ENCODE measurements around the gene KLK3.

The KLK3 gene

GRCh38 chr19:50830266-50831025 lies 24.3 kb upstream of the KLK3 start:
- no peak for DNase-seq (ENCODE audit: low read depth in 2 of 2, low spot score in 1 of 2)

DNA sequence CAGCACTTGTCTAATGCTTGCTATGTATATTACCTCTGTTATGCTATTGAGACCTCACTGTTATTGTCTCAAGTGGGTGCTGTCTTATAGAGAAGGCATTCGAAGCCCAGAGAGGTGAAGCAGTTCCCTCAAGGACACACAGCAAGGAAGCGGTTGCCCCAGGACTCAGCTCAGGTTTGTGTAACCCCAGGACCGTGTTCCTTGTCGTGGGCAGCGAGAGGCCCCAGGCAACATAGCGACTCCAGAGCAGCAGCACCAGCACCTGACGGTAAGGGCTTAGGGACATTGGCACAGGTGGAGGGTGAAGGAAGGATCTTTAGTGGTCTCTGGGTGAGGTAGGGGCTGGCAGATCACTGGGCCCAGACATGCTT lies 23.7 kb upstream of the KLK3 start:
- DNase-seq (ENCODE audit: low read depth in 2 of 2, low spot score in 1 of 2) = no peak

DNA sequence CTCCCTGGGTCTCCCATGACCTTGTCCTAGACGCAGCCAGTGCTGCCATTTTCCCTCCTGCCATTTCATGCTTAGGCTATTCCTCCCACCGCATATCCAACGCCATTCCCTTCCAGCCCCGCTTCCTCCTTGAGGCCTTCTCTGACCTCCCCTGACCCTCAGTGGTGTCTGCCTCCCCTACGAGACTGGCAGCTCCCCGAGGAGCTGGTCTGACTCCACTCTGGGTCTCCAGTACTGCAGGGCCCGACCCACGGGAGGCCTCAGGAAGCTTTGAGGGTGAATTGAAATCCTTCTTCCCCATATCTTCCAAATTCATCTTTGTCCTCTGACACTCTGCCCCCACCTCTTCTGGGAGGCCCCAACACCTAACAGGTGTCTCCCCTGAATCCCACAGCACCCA lies 22.0 kb upstream of the KLK3 start:
- DNase-seq (ENCODE audit: low read depth in 2 of 2, low spot score in 1 of 2) = no peak

DNA sequence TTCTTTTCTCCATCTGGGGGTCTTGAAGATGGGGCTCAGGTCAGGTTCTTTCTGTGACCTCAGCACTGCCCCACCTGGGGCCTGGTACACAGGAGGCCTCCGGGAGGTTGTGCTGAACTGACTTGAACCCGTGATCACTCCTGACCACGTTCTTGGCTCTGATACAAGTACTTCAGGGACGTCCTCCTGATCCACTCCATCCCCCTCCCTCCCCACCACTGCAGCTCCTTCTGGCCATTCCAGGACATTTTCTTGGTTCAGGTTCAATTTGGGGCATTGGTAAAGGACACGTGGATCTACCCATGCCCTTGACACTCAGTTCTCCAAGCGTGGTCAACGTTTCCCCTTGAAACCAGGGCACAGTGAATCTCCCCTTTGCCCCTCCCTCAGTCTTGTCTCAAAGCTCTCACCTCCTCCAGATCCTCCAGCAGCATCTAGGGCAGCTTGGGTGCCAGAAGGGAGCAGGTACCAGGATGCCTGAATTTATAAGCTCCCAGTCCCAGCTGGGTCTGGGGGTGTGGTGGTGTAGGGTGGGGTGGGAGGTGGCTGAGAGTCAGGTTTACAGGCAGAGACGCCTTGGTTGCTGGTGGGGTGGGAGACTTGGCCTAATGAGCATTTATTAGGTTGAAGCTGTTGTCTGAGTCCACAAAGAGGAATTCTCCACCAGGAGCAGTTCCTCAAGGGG lies 21.5 kb upstream of the KLK3 start, which contains the start of gene KLK15:
Gene KLK15 (minus strand): TSS at position 458 of the 685 bp plus-strand sequence. CDS start 2,082 bp downstream, outside the sequence.
- DNase-seq (ENCODE audit: low read depth in 2 of 2, low spot score in 1 of 2) = no peak

- DNase-seq (ENCODE audit: low read depth in 2 of 2, low spot score in 1 of 2) = no peak
Measured at GRCh38 chr19:50833802-50834167, 20.9 kb upstream of the KLK3 start.

- DNase-seq (ENCODE audit: low read depth in 2 of 2, low spot score in 1 of 2) = no peak
Measured at GRCh38 chr19:50835103-50835784, 19.5 kb upstream of the KLK3 start.

DNA sequence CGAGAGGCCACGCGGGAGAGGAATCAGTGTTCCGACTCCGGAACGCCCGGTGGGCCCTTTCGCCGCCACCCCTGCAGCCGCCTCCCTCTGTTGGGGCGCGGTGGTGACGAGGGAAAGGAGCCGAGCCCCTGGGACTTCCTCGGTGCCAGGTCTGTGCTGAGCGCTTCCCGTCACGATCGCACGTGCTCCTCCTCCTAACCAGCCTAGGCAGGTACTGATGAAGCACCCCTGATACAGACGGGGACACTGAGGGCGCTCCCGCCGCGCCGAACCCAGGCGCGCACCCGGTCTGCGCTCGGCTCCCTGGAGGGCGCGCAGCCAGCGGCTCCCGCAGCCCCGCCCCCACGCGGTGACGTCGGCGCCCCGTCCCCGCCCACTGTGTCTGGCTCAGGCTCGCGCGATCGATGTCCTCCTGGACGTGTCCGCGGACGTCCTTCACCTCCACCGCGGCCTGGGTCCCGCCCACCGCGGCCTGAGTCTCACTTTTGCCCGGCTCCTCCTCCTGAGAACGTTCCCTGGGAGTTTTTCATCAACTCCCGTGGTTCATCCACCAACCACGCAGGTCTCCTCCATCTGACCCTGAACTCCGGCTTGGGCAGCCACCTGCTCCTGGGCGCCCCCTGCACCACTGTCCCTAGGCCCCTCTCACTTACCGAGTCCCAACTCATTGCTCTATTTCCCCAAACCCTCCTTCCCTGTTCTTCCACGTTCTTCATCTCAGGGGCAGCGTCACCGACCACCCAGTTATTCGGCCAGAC lies 18.8 kb upstream of the KLK3 start:
- DNase-seq (ENCODE audit: low read depth in 2 of 2, low spot score in 1 of 2) = peak in 1 of 2 donors; percentile 26

DNA sequence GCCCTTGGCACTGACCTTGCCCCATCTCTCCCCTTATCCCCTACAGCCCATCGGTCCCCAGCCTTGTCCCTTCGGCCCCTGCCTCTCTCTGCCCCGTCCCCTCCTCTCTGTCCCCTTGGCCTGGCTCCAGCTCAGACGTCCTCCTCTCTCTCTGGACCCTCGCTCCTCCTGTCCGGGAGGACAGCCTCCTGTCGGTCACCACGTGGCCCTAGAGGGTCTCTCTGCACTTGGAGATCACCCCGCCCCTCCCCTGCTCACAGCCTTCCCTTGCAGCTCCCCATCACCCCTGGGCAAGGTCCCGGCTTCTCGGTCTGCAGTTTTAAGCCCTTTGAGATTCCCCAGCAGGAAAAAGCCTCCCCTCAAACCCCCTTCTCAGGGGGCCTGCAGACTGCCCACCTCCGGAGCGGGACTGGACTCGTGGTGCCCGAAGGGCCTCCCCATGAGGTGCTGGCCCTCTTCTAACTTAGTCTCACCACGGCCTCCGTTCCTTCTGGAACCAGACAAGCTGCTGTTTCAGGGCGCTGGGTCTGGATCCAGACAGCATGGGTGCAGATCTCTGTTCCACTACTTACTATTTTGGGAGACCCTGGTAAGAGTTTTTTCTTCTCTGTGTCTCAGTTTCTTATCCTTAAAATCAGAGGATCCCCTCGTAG lies 18.0 kb upstream of the KLK3 start:
- DNase-seq (ENCODE audit: low read depth in 2 of 2, low spot score in 1 of 2) = no peak

GRCh38 chr19:50837300-50837699 lies 17.4 kb upstream of the KLK3 start:
- no peak for DNase-seq (ENCODE audit: low read depth in 2 of 2, low spot score in 1 of 2)

DNA sequence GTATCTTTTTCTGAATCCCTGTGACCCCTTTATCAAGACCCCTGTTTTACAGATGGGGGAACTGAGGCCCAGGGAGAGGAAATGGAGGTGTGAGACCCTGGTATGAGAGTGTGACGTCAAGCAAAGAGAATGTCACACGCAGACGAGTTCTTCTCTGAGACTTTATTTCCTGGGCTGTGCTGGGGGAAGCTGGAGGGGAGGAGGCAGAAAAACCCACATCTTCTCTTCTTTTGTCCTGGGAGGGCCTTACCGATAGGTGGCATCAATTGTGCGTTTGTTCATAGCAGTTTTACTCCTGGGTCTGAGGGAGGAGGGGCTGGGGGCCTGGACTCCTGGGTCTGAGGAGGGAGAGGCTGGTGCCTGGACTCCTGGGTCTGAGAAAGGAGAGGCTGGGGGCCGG lies 16.5 kb upstream of the KLK3 start:
- DNase-seq (ENCODE audit: low read depth in 2 of 2, low spot score in 1 of 2) = no peak

- DNase-seq (ENCODE audit: low read depth in 2 of 2, low spot score in 1 of 2) = no peak
Measured at GRCh38 chr19:50839712-50840655, 14.7 kb upstream of the KLK3 start.

- DNase-seq (ENCODE audit: low read depth in 2 of 2, low spot score in 1 of 2) = no peak
Measured at GRCh38 chr19:50842130-50842529, 12.6 kb upstream of the KLK3 start.

DNA sequence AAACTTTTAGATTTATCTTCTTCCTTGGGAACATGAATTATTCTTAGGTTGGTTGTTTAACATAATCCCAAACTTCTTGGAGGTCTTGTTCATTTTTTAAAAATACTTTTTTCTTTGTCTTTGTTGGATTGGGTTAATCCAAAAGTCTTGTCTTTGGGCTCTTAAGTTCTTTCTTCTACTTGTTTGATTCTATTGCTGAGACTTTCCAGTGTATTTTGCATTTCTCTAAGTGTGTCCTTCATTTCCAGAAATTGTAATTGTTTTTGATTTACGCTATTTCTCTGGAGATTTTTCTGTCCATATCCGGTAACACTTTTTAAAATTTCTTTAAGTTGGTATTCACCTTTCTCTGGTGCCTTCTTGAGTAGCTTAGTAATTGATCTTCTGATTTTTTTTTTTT lies 11.5 kb upstream of the KLK3 start:
- no peak for DNase-seq (ENCODE audit: low read depth in 2 of 2, low spot score in 1 of 2)

- no peak for DNase-seq (ENCODE audit: low read depth in 2 of 2, low spot score in 1 of 2)
Measured at GRCh38 chr19:50843701-50844221, 11.0 kb upstream of the KLK3 start.

DNA sequence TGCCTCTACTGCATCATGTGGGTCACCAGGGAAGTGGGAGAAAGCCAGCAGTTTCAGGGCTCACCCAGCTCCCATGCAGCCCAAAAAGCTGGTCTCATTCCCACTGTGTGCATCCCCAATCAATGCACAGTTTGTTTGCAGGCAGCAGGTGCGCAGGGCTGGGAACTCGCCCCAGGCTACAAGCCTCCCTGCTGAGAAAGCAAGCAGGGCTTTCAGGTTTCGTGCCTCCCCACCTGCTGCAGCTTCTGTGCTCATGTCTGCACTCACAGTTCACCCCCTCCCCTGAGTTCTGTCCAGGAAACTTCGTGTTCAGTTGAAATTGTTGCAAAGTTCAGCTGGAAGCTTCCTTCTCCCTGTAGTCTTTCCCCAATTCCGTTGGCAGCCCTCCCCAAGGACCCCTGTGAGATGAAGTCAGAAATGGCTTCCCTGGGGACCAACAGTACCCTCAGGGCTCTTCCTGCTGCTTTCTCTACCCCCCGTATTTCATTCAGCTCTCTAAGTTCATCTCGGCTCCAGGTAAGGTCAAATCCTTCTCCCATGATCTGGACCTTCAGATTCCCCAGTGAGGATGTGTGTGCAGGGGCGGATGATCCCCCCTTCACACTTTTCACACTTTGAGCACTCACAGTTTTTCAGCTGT lies 10.3 kb upstream of the KLK3 start:
- DNase-seq (ENCODE audit: low read depth in 2 of 2, low spot score in 1 of 2) = no peak

GRCh38 chr19:50850738-50851137 lies 4.0 kb upstream of the KLK3 start:
- DNase-seq (ENCODE audit: low read depth in 2 of 2, low spot score in 1 of 2) = no peak

DNA sequence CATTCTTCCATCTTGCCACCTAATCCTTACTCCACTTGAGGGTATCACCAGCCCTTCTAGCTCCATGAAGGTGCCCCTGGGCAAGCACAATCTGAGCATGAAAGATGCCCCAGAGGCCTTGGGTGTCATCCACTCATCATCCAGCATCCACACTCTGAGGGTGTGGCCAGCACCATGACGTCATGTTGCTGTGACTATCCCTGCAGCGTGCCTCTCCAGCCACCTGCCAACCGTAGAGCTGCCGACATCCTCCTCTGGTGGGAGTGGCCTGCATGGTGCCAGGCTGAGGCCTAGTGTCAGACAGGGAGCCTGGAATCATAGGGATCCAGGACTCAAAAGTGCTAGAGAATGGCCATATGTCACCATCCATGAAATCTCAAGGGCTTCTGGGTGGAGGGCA lies 3.1 kb upstream of the KLK3 start:
- DNase-seq (ENCODE audit: low read depth in 2 of 2, low spot score in 1 of 2) = no peak

DNA sequence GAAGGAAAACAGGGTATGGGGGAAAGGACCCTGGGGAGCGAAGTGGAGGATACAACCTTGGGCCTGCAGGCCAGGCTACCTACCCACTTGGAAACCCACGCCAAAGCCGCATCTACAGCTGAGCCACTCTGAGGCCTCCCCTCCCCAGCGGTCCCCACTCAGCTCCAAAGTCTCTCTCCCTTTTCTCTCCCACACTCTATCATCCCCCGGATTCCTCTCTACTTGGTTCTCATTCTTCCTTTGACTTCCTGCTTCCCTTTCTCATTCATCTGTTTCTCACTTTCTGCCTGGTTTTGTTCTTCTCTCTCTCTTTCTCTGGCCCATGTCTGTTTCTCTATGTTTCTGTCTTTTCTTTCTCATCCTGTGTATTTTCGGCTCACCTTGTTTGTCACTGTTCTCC lies 2.7 kb downstream of the KLK3 start:
- DNase-seq (ENCODE audit: low read depth in 2 of 2, low spot score in 1 of 2) = no peak

DNA sequence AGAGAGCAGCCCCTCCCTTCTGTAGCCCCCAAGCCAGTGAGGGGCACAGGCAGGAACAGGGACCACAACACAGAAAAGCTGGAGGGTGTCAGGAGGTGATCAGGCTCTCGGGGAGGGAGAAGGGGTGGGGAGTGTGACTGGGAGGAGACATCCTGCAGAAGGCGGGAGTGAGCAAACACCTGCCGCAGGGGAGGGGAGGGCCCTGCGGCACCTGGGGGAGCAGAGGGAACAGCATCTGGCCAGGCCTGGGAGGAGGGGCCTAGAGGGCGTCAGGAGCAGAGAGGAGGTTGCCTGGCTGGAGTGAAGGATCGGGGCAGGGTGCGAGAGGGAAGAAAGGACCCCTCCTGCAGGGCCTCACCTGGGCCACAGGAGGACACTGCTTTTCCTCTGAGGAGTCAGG lies 4.2 kb downstream of the KLK3 start:
- no peak for DNase-seq (ENCODE audit: low read depth in 2 of 2, low spot score in 1 of 2)

Data from stimulated activated CD8-positive, alpha-beta memory T cell treated with anti-CD3 and anti-CD28 coated beads, Interleukin-4, amount 100 ng/mL, for 1 hour (primary cell).